HepG2 (cell line): ENCODE data around the gene TUBA8. TPM values are rescaled to one million over a fixed set of nuclear protein-coding genes. Genes with fewer than 3 reads are reported as not detected.

ENCODE experiments used
- ARHGAP35 ChIP-seq: sonication (generic); formaldehyde crosslinking; IDR thresholded peaks from 2 replicates; pipeline ENCODE4 v1.9.0; 2022; ENCODE audit warnings: mild to moderate bottlenecking, inconsistent platforms, moderate library complexity, missing genetic modification reagents, borderline replicate concordance
- BORCS8-MEF2B ChIP-seq: sonication (generic); formaldehyde crosslinking; IDR thresholded peaks from 2 replicates; pipeline ENCODE4 v1.8.0; 2022; ENCODE audit warnings: mild to moderate bottlenecking, missing genetic modification reagents
- CEBPB ChIP-seq: IDR thresholded peaks from 2 replicates; pipeline ENCODE4 v1.6.1; 2011; ENCODE audit warnings: low read depth, low read length, improper control_type of control experiment, borderline replicate concordance
- ERF ChIP-seq: IDR thresholded peaks from 2 replicates; pipeline ENCODE4 v1.6.1; 2018; ENCODE audit warnings: missing biosample characterization, missing genetic modification reagents
- JUND ChIP-seq: sonication (generic); formaldehyde crosslinking; IDR thresholded peaks from 2 replicates; pipeline ENCODE4 v1.8.0; 2022; ENCODE audit warnings: mild to moderate bottlenecking, missing genetic modification reagents
- KDM5B ChIP-seq: sonication (generic); formaldehyde crosslinking; IDR thresholded peaks from 2 replicates; pipeline ENCODE4 v1.4.0; 2020; ENCODE audit warnings: missing genetic modification reagents, mild to moderate bottlenecking, borderline replicate concordance
- LRRFIP1 ChIP-seq: sonication (generic); formaldehyde crosslinking; conservative IDR thresholded peaks from 2 replicates; pipeline ENCODE4 v1.4.0; 2020; ENCODE audit warnings: missing genetic modification reagents
- MXI1 ChIP-seq: IDR thresholded peaks from 3 replicates; pipeline ENCODE4 v1.6.1; 2012; ENCODE audit warnings: low read depth, low read length, inconsistent platforms, borderline replicate concordance
- NCOR1 ChIP-seq: fragments of 200-600 bp; sonication (generic); IDR thresholded peaks from 2 replicates; pipeline ENCODE4 v1.7.0; 2017; ENCODE audit warnings: antibody characterized with exemption, low read length, borderline replicate concordance
- PBX2 ChIP-seq: IDR thresholded peaks from 2 replicates; pipeline ENCODE4 v1.6.1; 2016; ENCODE audit warnings: control low read depth
- SKI ChIP-seq: fragments of 450-650 bp; IDR thresholded peaks from one replicate; pipeline ENCODE4 v1.6.1; 2018; ENCODE audit warnings: mild to moderate bottlenecking; ENCODE audit not compliant: partially characterized antibody
- SMARCE1 ChIP-seq: fragments of 450-650 bp; IDR thresholded peaks from 2 replicates; pipeline ENCODE4 v1.6.1; 2017; ENCODE audit warnings: borderline replicate concordance
- YEATS2 ChIP-seq: sonication (generic); formaldehyde crosslinking; IDR thresholded peaks from 2 replicates; pipeline ENCODE4 v1.4.0; 2020; ENCODE audit warnings: missing genetic modification reagents, borderline replicate concordance
- ZBTB21 ChIP-seq: sonication (generic); formaldehyde crosslinking; IDR thresholded peaks from 2 replicates; pipeline ENCODE4 v1.4.0; 2020; ENCODE audit warnings: missing genetic modification reagents
- ZNF143 ChIP-seq: sonication (generic); formaldehyde crosslinking; IDR thresholded peaks from 2 replicates; pipeline ENCODE4 v1.4.0; 2020; ENCODE audit warnings: missing genetic modification reagents
- ZNF354B ChIP-seq: sonication (generic); formaldehyde crosslinking; IDR thresholded peaks from 2 replicates; pipeline ENCODE4 v1.8.0; 2022; ENCODE audit warnings: mild to moderate bottlenecking, missing genetic modification reagents
- ZNF597 ChIP-seq: sonication (generic); formaldehyde crosslinking; IDR thresholded peaks from 2 replicates; pipeline ENCODE4 v1.5.0; 2020; ENCODE audit warnings: missing genetic modification reagents
- ZNF646 ChIP-seq: sonication (generic); formaldehyde crosslinking; IDR thresholded peaks from 2 replicates; pipeline ENCODE4 v1.9.0; 2021; ENCODE audit warnings: mild to moderate bottlenecking, missing genetic modification reagents
- ZSCAN30 ChIP-seq: sonication (generic); formaldehyde crosslinking; IDR thresholded peaks from 2 replicates; pipeline ENCODE4 v1.5.0; 2020; ENCODE audit warnings: mild to moderate bottlenecking, missing genetic modification reagents
- polyA plus RNA-seq, 8 experiments: library from polyadenylated mRNA; depleted of rRNA in 3 of 8; stranded (reverse) in 7 of 8; unstranded in 1 of 8; fragments of >200 nt; fragmentation: Illumina TruSeq in 4 of 8; extraction: Trizol in 4 of 8; gene quantifications; 2 replicates each; pipeline versions ENCODE4 v1.2.1 to v1.2.3, GENCODE V29; 2011 to 2016; ENCODE audit warnings: low read depth in 4 of 8, missing spikeins in 1 of 8, mixed read lengths in 1 of 8; ENCODE audit not compliant: insufficient read depth in 1 of 8
- total RNA-seq, 5 experiments: library from RNA; depleted of rRNA; stranded (reverse); fragments of >200 nt; fragmentation: Illumina TruSeq; extraction: Trizol; gene quantifications; 2 replicates each; pipeline ENCODE4 v1.2.3, GENCODE V29; 2016; ENCODE audit warnings: low read depth in 1 of 5

TUBA8 gene
- total and polyA plus RNA-seq, 2 of the 13 experiments (the other 11 are each of a cell fraction or from before 2014, with no cell fraction given): 0.35 to 0.69 TPM

- 0 out of 2 replicates have a peak, but pooled peaks have one; percentile 51 for TF ChIP-seq ZNF646
- TF ChIP-seq ZNF354B (CRISPR knock-in tag): no peak
- peak; percentile 6; the same call in 1 of the 2 replicates for TF ChIP-seq ZBTB21 (CRISPR knock-in tag)
- TF ChIP-seq ARHGAP35 (CRISPR knock-in tag): no peak
- TF ChIP-seq BORCS8-MEF2B: no peak
- peak; percentile 75 for TF ChIP-seq YEATS2 (CRISPR knock-in tag)
- TF ChIP-seq ZNF143: peak; percentile 99
- no peak for TF ChIP-seq ZSCAN30 (CRISPR knock-in tag)
- TF ChIP-seq CEBPB: no peak; the same call in 1 of the 2 replicates
- no peak for TF ChIP-seq PBX2 (CRISPR knock-in tag)
- TF ChIP-seq KDM5B (CRISPR knock-in tag): peak; percentile 15
- TF ChIP-seq LRRFIP1 (CRISPR knock-in tag): no peak
- TF ChIP-seq NCOR1: no peak
- TF ChIP-seq SKI: no peak
- no peak for TF ChIP-seq JUND (CRISPR knock-in tag)
- TF ChIP-seq MXI1: peak; percentile 53; the same call in 1 of the 3 replicates
- no peak for TF ChIP-seq SMARCE1
- peak; percentile 52; the same call in 1 of the 2 replicates for TF ChIP-seq ERF (CRISPR knock-in tag)
- TF ChIP-seq ZNF597 (CRISPR knock-in tag): no peak
Observed at GRCh38 chr22:18077639-18078328, 32.8 kb upstream of the TUBA8 start, which contains the start of gene PEX26 (continued).
